RWPE1 (cell line): ENCODE measurements around the gene FAIM.

Source experiments
- CTCF ChIA-PET: fragments of 350-600 bp; sonication (Branson Sonifier 250); formaldehyde crosslinking; extraction: SDS; loops from one replicate; lab custom pipeline; 2021; lab: Yijun Ruan, JAX
- POLR2A ChIA-PET: fragments of 400-600 bp; formaldehyde crosslinking; extraction: SDS; loops from one replicate; lab custom pipeline; 2020; ENCODE audit warnings: antibody characterized with exemption; ENCODE audit not compliant: low non-redundant PET; lab: Yijun Ruan, JAX
- DNase-seq: peaks from one replicate; pipeline ENCODE4 v3.0.0; 2012; ENCODE audit warnings: low spot score
- H3K27ac ChIP-seq: fragments of 450-650 bp; 2 replicates; pipeline ENCODE4 v1.5.1; 2017
- CTCF ChIP-seq: fragments of 450-650 bp; conservative IDR thresholded peaks from 2 replicates; pipeline ENCODE4 v1.5.1; 2017; ENCODE audit warnings: low read depth, mild to moderate bottlenecking

The FAIM gene

GRCh38 chr3:138649134-138649533 is 40.6 kb downstream of the FAIM start:
- TF ChIP-seq CTCF, result no peak
- POLR2A ChIA-PET, result no interaction called here
- DNase-seq, result no peak
- no peak overlapping the region for H3K27ac ChIP-seq
- CTCF ChIA-PET, result no interaction called here

- CTCF ChIA-PET, result no interaction called here
- no peak for DNase-seq
- H3K27ac ChIP-seq, result no peak overlapping the region
- POLR2A ChIA-PET, result interaction anchor here (0.5 kb wide), 1 partner anchor 45 kb away, joined by 3 read pairs; the partner anchor contains the start of gene FAIM
- no peak for TF ChIP-seq CTCF
Observed at GRCh38 chr3:138653567-138653966, 45.0 kb downstream of the FAIM start.

- no peak for DNase-seq
- ChIA-PET CTCF (no interaction called here), POLR2A (no interaction called here)
- H3K27ac ChIP-seq, result no peak overlapping the region
- TF ChIP-seq CTCF, result no peak
Observed at GRCh38 chr3:138657508-138657907, 48.9 kb downstream of the FAIM start.

DNA sequence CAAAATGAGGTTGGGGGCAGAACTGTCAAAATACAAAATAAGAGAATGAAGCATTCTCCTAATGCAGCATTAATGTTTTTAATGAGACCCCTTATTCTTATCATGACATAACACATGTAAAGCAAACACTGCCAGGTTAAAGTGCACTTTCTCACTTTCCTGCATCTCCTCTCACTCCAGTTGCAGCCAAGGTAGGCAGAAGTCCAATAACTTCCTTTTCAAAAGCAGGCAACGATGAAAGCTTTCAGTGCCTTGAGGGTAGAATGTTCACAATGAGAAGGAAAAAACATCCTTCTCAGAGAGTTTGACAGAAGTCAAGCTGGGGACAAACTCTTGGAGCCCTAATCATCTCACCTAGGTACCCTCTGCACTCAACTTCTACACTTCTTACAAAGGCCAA is 59.5 kb downstream of the FAIM start:
- TF ChIP-seq CTCF, result no peak
- no peak overlapping the region for H3K27ac ChIP-seq
- DNase-seq, result no peak
- CTCF ChIA-PET, result interaction anchor here (0.7 kb wide), 1 partner anchor 313 kb away, joined by 3 read pairs; no protein-coding TSS in a partner anchor
- POLR2A ChIA-PET, result no interaction called here

GRCh38 chr3:138670407-138670806 is 61.8 kb downstream of the FAIM start:
- H3K27ac ChIP-seq, result no peak overlapping the region
- ChIA-PET CTCF (interaction anchor here (0.6 kb wide), 1 partner anchor 172 kb away, joined by 5 read pairs; no protein-coding TSS in a partner anchor), POLR2A (no interaction called here)
- no peak for TF ChIP-seq CTCF
- DNase-seq, result no peak

GRCh38 chr3:138673641-138674530 is 65.3 kb downstream of the FAIM start:
- POLR2A ChIA-PET, result no interaction called here
- TF ChIP-seq CTCF, result no peak
- H3K27ac ChIP-seq, result no peak overlapping the region
- peak; percentile 5 for DNase-seq
- CTCF ChIA-PET, result no interaction called here
